GOT3 (cell line): ENCODE data around the gene TMEM269.
"Not testable (repeated sequence)": the region's sequence is repeated elsewhere in the genome, so short reads cannot be mapped to it uniquely, and the experiment has no call there.

Source experiments
- DNase-seq: peaks from one replicate; lab custom pipeline; 2025; ENCODE audit warnings: mixed read lengths; lab: John Stamatoyannopoulos, UW

The TMEM269 gene

GRCh38 chr1:42748021-42748420 is 36.8 kb upstream of the TMEM269 start:
- no peak for DNase-seq

- DNase-seq = no peak
Measured at GRCh38 chr1:42748461-42749410, 36.1 kb upstream of the TMEM269 start.

- no peak for DNase-seq
Measured at GRCh38 chr1:42750041-42750440, 34.8 kb upstream of the TMEM269 start.

GRCh38 chr1:42751511-42752070 is 33.2 kb upstream of the TMEM269 start:
- DNase-seq = not testable (repeated sequence)

GRCh38 chr1:42752284-42752683 is 32.5 kb upstream of the TMEM269 start:
- no peak for DNase-seq

- DNase-seq = no peak
Measured at GRCh38 chr1:42753070-42753469, 31.7 kb upstream of the TMEM269 start.

GRCh38 chr1:42756956-42757891 is 27.6 kb upstream of the TMEM269 start:
- DNase-seq = no peak

GRCh38 chr1:42757892-42758275 is 26.9 kb upstream of the TMEM269 start:
- no peak for DNase-seq

- DNase-seq = no peak
Measured at GRCh38 chr1:42758641-42759040, 26.1 kb upstream of the TMEM269 start.

- DNase-seq = no peak
Measured at GRCh38 chr1:42759114-42759513, 25.7 kb upstream of the TMEM269 start.

- DNase-seq = no peak
Measured at GRCh38 chr1:42761567-42761966, 23.2 kb upstream of the TMEM269 start.

GRCh38 chr1:42762269-42762668 is 22.5 kb upstream of the TMEM269 start:
- DNase-seq = no peak

- DNase-seq = no peak
Measured at GRCh38 chr1:42765269-42765668, 19.5 kb upstream of the TMEM269 start.

- no peak for DNase-seq
Measured at GRCh38 chr1:42765832-42766740, 18.7 kb upstream of the TMEM269 start.

- DNase-seq = peak; percentile 97
Measured at GRCh38 chr1:42766741-42767509, 17.9 kb upstream of the TMEM269 start, which contains the start of the genes C1orf50 and P3H1. Gene C1orf50, plus strand, starts transcription at chr1:42767249. Its CDS starts 63 bp downstream, at chr1:42767312. Gene P3H1, minus strand, starts transcription at chr1:42767028. Its CDS starts 57 bp downstream, at chr1:42766971.

GRCh38 chr1:42767510-42768000 is 17.2 kb upstream of the TMEM269 start:
- DNase-seq = no peak

GRCh38 chr1:42768172-42768571 is 16.6 kb upstream of the TMEM269 start:
- DNase-seq = no peak

GRCh38 chr1:42769811-42770210 is 15.0 kb upstream of the TMEM269 start:
- no peak for DNase-seq

GRCh38 chr1:42773420-42773819 is 11.4 kb upstream of the TMEM269 start:
- no peak for DNase-seq

GRCh38 chr1:42774928-42775526 is 9.8 kb upstream of the TMEM269 start:
- no peak for DNase-seq
